ENCODE measurements around the gene DGKZ.

DGKZ gene

GRCh38 chr11:46393231-46393616, 46.0 kb downstream of the DGKZ start:
- no peak for TF ChIP-seq CTCF (IDR thresholded peaks at IDR 0.05; ENCODE audit: low read depth, low read length, missing control alignments)
- no peak overlapping the region for H3K4me3 ChIP-seq (replicated peaks; ENCODE audit: low read depth, low read length)

GRCh38 chr11:46393759-46394158, 46.5 kb downstream of the DGKZ start:
- no peak for TF ChIP-seq CTCF (IDR thresholded peaks at IDR 0.05; ENCODE audit: low read depth, low read length, missing control alignments)
- no peak for DNase-seq (ENCODE audit: extremely low read depth, low read depth)

More at GRCh38 chr11:46393231-46393616, 46.0 kb downstream of the DGKZ start:
- DNase-seq (ENCODE audit: extremely low read depth, low read depth): no peak

GRCh38 chr11:46397526-46397925, 50.3 kb downstream of the DGKZ start:
- no peak for TF ChIP-seq CTCF (IDR thresholded peaks at IDR 0.05; ENCODE audit: low read depth, low read length, missing control alignments)

More at GRCh38 chr11:46393759-46394158, 46.5 kb downstream of the DGKZ start:
- no peak overlapping the region for H3K4me3 ChIP-seq (replicated peaks; ENCODE audit: low read depth, low read length)

GRCh38 chr11:46402957-46403902, 56.0 kb downstream of the DGKZ start:
- no peak overlapping the region for H3K4me3 ChIP-seq (replicated peaks; ENCODE audit: low read depth, low read length)
- no peak for TF ChIP-seq CTCF (IDR thresholded peaks at IDR 0.05; ENCODE audit: low read depth, low read length, missing control alignments)
- DNase-seq (ENCODE audit: extremely low read depth, low read depth): no peak

More at GRCh38 chr11:46397526-46397925, 50.3 kb downstream of the DGKZ start:
- H3K4me3 ChIP-seq (replicated peaks; ENCODE audit: low read depth, low read length): no peak overlapping the region
- DNase-seq (ENCODE audit: extremely low read depth, low read depth): no peak

GRCh38 chr11:46404476-46405017, 57.3 kb downstream of the DGKZ start:
- no peak overlapping the region for H3K4me3 ChIP-seq (replicated peaks; ENCODE audit: low read depth, low read length)
- DNase-seq (ENCODE audit: extremely low read depth, low read depth): no peak
- TF ChIP-seq CTCF (IDR thresholded peaks at IDR 0.05; ENCODE audit: low read depth, low read length, missing control alignments): no peak

GRCh38 chr11:46407635-46408034, 60.4 kb downstream of the DGKZ start:
- no peak overlapping the region for H3K4me3 ChIP-seq (replicated peaks; ENCODE audit: low read depth, low read length)
- no peak for TF ChIP-seq CTCF (IDR thresholded peaks at IDR 0.05; ENCODE audit: low read depth, low read length, missing control alignments)
- no peak for DNase-seq (ENCODE audit: extremely low read depth, low read depth)
